GM12864 (cell line): ENCODE results near the gene MAGI2.
"Not testable (repeated sequence)": the region's sequence is repeated elsewhere in the genome, so short reads cannot be mapped to it uniquely, and the experiment has no call there.

Source experiments
- DNase-seq: peaks from one replicate; pipeline ENCODE4 v3.0.0-alpha.2; 2011; ENCODE audit warnings: low read depth
- H3K4me3 ChIP-seq: 2 replicates; pipeline ENCODE4 v1.5.1; 2011; ENCODE audit warnings: mild to moderate bottlenecking, low read depth, low read length, control low read depth
- CTCF ChIP-seq: IDR thresholded peaks from 2 replicates; pipeline ENCODE4 v1.5.1; 2011; ENCODE audit warnings: low read depth, mild to moderate bottlenecking, moderate library complexity, low read length, control low read depth, inconsistent platforms; ENCODE audit errors: missing control alignments

Gene MAGI2

GRCh38 chr7:78968951-78969350 lies 484.5 kb downstream of the MAGI2 start:
- no peak overlapping the region for H3K4me3 ChIP-seq
- TF ChIP-seq CTCF = no peak
- no peak for DNase-seq

DNA sequence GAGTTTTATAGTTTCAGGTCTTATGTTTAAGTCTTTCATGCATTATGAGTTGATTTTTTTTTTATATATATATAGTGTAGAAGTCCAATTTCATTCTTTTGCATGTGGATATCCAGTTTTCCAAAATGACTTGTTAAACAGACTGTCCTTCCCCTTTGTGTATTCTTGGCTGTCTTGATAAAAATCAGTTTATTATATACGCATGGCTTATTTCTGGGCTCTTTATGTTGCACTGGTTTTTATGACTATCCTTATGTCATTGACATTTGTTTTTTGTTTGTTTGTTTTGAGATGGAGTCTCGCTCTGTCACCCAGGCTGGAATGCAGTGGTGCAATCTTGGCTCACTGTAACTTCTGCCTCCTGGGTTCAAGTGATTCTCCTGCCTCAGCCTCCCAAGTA lies 485.9 kb downstream of the MAGI2 start:
- DNase-seq, H3K4me3 ChIP-seq: not testable (repeated sequence)

DNA sequence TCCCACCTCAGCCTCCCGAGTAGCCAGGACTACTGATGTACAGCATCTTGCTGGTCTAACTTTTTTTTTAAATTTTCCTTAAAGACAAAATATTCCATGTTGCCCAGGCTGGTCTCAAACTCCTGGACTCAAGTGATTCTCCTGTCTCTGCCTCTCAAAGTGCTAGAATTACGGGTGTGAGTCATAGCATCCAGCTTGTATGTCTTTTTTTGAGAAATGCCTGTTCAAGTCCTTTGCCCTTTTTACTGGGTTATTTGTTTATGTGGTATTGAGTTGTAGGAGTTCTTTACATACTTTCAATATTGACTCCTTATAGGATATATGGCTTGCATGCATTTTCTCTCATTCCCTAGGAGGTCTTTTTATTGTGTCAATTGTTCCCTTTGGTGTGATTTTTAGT lies 486.4 kb downstream of the MAGI2 start:
- no peak overlapping the region for H3K4me3 ChIP-seq
- TF ChIP-seq CTCF = no peak
- no peak for DNase-seq

- no peak overlapping the region for H3K4me3 ChIP-seq
- DNase-seq = no peak
- no peak for TF ChIP-seq CTCF
These were observed 494.0 kb downstream of the MAGI2 start for GRCh38 chr7:78959477-78959876.

GRCh38 chr7:78955329-78955728 lies 498.1 kb downstream of the MAGI2 start:
- DNase-seq = no peak
- H3K4me3 ChIP-seq = no peak overlapping the region
- TF ChIP-seq CTCF = no peak

GRCh38 chr7:78953726-78954363 lies 499.6 kb downstream of the MAGI2 start:
- H3K4me3 ChIP-seq = no peak overlapping the region
- no peak for DNase-seq
- TF ChIP-seq CTCF = no peak

GRCh38 chr7:78953090-78953489 lies 500.4 kb downstream of the MAGI2 start:
- DNase-seq = no peak

More at GRCh38 chr7:78953090-78953489, 500.4 kb downstream of the MAGI2 start:
- no peak overlapping the region for H3K4me3 ChIP-seq
- no peak for TF ChIP-seq CTCF
